ENCODE results near the gene OR8D1.
"Not testable (repeated sequence)": the region's sequence is repeated elsewhere in the genome, so short reads cannot be mapped to it uniquely, and the experiment has no call there.

OR8D1 gene

GRCh38 chr11:124278261-124278660, 35.5 kb downstream of the OR8D1 start:
- no peak for DNase-seq

DNA sequence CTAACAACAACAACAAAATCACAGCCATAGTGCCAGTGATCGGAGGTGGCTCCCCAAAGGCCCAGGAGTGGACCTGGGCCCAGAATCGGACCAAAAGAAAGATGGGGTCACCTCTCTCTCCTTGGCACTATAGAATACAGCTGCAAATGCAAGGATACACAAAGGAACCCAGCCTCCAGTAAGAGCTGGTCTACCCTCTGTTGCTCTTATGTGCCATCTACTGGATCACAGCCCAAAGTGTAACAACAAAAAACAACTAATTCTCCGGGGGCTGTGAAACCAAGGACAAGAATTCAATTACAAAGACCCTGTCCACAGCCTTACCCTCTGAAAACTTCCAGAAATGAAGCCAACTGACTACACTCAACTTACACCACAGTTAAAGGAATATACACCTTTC, 35.9 kb downstream of the OR8D1 start:
- no peak for DNase-seq

DNA sequence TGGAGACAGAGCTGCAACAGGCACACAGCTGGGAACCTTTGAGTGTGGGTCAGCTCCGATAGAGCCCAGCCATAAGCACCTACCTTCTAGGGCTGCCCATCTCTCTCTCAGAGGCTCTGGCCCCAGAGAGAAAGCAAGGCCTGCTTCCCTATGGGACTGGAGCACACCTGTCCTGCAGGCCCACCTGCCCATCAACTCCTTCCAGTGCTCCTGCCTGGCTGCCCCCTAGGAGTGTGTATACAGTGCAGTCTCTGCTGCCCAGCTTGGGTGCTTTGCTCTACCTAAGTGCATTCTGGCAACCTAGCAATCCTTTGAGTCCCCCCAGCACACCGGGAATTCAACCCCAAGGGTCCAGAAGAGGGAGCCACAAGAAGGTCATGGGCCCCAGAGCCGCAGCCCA, 36.5 kb downstream of the OR8D1 start:
- DNase-seq: no peak

DNA sequence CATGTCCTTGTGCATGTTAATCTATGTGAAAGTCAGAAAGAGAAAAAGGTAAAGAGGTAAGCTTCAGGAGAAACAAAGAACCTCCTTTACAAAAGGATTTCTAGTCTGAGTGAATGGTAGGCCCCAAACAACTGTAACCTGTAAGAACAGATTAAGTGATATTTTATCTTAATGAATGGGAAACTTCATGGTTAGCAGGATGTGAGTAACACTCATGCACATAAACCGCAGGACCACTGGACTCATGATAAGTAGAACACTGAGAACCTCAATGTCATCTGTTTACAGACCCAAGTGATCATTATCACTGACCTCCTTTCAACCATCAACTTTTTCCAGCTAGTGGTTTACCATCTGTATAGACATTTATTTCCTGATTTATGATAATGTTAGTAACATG, 37.7 kb downstream of the OR8D1 start:
- no peak for DNase-seq

- DNase-seq: no peak
Measured at GRCh38 chr11:124274000-124274399, 39.7 kb downstream of the OR8D1 start.

DNA sequence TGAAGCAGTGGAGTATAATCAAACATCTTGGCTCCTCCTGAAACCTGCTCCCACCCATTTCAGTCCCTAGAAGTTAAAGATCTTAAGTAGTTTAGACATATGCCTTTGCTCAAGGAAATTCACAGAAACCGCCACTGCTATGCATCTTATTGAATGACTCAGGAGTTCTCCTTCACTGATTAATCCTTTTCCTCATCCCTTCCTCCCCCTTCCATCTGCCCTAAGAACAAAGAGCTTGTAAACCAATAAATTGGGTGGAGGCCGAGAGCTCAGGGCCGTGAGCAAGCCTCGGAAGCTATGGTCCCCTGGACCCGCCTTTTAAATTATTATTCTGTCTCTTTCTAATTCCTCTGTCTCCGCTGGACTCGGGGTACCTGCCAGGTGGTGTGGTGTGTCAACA, 42.9 kb downstream of the OR8D1 start:
- not testable (repeated sequence) for DNase-seq

- DNase-seq: not testable (repeated sequence)
Measured at GRCh38 chr11:124265041-124265440, 48.7 kb downstream of the OR8D1 start.

DNA sequence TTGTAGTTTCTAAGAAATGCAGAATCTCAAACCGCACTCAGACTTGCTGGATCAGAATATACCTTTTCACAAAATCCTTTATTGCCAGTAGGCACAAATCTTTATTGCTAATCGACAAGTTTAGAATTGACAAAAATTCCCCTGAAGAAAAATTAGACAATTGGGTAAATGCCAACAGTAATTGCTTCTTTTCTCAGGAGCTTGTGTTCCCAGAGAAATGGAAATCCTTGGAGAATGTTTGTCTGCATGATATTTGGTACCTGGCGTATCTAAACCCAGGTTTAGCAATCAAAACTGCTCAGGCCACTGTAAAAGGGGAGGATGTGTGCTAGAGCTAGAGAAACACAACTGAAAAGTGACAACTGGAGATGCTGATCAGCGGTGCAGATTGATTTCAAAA, 57.7 kb downstream of the OR8D1 start, which contains the start of gene OR8G5:
OR8G5 (plus strand) TSS at position 301 of the 400 bp plus-strand sequence. CDS start 8,556 bp downstream, outside the sequence.
- no peak for DNase-seq

Data from CD4-positive, alpha-beta T cell treated with Interleukin-12 subunit alpha and Interleukin-12 subunit beta, for 1 hour (primary cell).